HG02885 (cell line): ENCODE results near the gene ZCWPW1.
"Not testable (repeated sequence)": the region's sequence is repeated elsewhere in the genome, so short reads cannot be mapped to it uniquely, and the experiment has no call there.

Experiments used
- ATAC-seq: cut with Tn5 transposase; IDR thresholded peaks from one replicate; pipeline ENCODE4 v1.9.1; 2021; ENCODE audit warnings: mild to moderate bottlenecking; ENCODE audit not compliant: unreplicated experiment, poor library complexity

Gene ZCWPW1

DNA sequence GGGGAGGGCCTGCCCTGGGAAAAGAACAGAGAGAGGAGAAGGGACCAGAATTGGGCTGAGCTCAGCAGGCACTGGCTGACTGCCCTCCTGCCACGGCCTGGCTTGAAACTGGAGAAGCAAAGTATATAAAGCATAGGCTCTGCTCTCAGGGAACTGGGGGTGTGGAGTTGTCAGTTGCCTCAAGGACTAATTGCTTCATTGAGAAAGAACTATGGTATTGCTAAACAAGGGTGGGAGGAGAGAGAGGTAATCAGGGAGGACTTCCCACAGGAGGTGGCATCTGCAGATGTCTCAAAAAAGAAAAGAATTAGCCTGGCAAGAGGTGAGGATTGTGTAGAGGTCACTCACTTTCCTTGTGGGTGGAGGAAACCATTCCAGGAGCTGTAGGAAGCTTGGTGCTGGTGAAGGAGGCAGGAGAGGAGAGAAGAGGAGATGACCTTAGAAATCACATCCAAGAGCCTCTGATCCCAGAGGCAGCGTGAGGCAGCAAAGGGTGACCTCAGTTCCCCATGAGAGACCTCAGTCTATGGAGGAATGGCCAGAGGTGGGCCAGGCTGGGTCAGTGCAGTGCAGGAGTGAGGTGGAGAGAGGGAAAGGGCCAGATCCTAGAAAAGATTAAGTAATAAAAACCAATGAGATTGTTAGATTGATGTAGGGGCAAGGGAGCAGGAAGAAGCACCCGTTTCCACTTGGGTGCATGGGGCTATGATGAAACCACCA is 68.2 kb downstream of the ZCWPW1 start:
- ATAC-seq: no peak

DNA sequence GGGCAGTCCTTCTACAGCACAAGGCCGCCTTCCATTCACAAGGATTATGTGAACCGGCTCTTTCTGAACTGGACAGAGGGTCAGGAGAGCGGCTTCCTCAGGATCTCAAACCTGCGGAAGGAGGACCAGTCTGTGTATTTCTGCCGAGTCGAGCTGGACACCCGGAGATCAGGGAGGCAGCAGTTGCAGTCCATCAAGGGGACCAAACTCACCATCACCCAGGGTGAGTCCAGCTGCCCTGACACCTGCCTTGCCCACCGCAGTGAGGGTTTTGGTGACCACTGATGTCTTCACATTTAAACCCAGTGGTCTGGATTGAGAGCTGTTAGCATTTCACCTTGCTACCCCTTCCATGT is 69.7 kb downstream of the ZCWPW1 start:
- no peak for ATAC-seq

DNA sequence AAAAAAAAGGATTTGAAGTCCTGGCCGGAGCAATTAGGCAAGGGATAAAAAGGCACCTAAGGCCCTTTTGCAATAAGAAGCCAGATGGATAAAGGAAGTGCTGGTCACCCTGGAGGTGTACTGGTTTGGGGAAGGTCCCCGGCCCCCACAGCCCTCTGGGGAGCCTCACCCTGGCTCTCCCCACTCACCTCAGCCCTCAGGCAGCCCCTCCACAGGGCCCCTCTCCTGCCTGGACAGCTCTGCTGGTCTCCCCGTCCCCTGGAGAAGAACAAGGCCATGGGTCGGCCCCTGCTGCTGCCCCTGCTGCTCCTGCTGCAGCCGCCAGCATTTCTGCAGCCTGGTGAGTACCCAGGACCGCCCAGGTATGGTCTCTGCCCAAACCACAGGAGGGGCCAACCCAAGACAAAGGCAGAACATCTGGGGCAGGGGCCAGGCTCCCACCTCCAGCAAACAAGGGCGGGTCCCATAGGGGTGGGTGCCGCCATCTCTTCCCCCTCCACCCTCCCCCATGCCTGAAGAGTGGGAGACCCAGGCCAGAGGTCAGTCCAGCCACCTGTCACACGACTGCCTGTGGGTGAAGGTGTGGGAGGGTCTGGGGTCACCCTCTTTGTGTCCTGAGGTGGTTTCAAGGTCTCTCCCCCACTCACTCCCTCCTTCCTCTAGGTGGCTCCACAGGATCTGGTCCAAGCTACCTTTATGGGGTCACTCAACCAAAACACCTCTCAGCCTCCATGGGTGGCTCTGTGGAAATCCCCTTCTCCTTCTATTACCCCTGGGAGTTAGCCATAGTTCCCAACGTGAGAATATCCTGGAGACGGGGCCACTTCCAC is 70.3 kb downstream of the ZCWPW1 start, which contains the start of gene PILRB:
Gene PILRB (plus strand): TSS at position 91 of the 830 bp plus-strand sequence. CDS start 186 bp downstream, at position 277.
- ATAC-seq: no peak

DNA sequence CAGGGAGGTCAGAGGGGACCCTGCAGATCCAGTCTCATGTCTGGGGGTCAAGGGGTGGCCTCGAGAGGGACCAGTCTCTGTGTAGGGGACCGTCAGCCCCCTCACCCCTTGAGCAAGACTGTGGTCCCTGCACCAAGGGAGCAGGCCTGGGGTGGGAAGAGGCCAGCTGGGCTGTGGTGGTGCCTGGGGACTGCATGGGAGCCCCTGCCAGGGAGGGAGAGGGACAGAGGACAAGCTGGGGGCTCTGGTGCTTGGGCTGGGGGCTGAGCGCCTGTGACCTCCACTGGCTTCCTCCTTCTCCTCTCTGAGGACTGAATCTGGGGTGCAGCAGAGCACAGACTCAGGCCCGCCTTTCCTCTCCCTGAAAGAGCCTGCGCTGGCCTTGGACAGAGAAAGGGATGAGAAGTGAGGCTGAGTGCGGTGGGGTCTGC is 71.4 kb downstream of the ZCWPW1 start:
- ATAC-seq: no peak

DNA sequence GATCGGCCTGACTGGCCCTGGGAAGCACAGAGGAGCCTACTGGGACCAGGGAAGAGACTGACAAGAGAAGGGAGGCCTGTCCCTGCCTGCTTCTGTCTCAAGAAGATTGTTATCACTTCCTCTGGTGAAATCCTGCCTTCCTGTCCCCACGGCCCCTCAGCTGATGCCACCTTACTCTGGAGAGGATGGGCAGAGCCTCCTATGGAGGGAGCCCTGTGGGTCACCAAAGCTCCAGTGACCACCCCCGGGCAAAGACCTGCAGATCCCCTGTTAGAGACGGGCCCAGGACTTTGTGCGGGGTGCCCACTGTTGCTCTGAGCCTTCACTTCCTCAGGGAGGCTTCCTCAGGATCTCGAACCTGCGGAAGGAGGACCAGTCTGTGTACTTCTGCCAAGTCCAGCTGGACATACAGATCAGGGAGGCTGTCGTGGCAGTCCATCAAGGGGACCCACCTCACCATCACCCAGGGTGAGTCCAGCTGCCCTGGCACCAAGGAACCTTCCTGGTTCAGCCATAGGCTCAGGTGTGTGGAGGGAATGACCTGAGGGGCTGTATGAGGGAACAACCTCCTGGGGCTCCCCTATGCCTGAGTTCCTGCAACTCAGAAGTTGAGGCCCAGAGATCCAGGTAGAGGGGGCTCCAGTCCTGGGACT is 72.0 kb downstream of the ZCWPW1 start:
- ATAC-seq: no peak

DNA sequence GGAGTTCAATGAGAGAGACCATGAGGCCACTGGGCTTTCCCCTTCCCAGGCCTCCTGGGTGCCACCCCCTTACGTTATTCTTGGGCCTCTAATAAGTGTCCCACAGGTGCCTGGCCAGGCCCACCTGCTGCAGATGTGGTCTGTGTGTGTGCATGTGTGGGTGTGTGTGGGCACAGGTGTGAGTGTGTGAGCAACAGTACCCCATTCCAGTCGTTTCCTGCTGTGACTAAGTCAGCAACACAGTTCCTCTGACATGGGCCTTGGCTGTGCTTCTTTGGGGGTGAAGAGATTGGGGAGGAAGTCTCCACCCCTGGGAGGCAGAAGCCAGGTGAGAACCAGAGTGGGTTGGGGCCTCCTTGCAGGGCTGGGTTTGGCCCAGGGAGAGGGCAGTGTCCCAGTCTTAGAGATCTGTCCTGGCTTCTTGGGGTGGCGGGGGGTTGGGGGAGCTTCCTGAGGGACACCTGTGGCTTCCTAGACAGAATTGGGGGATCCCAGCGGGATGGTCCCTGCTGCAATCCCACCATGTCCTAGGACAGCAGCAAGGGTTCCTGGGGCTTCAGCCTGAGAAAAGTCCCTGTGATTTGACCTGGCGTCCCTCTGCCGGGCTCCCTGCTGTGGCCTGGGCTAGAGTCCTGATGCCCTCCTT is 74.7 kb downstream of the ZCWPW1 start:
- no peak for ATAC-seq

DNA sequence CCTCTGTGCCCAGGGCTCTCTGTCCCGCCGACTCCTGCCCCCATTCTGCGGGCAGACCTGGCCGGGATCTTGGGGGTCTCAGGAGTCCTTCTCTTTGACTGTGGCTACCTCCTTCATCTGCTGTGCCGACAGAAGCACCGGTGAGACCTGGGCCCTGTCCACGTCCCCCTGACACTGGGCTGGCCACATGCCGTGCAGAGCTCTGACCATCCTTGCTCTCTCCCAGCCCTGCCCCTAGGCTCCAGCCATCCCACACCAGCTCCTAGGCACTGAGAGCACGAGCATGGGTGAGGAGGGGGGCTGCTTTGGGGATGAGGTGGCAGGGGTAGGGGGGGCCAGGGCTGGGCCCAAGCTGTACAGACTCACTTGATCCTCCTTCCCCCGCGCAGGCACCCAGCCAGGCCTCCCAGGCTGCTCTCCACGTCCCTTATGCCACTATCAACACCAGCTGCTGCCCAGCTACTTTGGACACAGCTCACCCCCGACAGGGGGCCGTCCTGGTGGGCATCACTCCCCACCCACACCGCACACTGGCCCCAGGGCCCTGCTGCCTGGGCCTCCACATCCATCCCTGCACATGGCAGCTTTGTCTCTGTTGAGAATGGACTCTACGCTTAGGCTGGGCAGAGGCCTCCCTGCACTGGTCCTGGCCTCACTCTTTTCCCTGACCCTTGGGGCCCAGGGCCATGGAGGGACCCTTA is 75.4 kb downstream of the ZCWPW1 start:
- no peak for ATAC-seq

DNA sequence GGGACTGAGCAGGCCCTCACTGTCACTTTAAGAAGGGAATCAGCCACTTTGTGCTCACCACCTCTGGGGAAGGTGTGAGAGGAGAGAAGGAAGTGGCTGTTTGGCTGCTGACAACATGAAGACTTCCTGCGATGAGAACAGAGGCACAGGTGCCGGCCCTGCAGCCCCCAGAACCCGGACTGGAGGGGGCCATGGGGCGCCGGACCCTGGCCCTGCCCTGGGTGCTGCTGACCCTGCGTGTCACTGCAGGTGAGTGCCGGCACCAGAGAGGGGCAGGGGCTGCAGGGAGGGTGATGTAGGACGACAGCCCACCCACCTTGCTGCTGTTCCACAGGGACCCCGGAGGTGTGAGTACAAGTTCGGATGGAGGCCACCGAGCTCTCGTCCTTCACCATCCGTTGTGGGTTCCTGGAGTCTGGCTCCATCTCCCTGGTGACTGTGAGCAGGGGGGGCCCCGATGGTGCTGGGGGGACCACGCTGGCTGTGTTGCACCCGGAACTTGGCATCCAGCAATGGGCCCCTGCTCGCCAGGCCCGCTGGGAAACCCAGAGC is 76.2 kb downstream of the ZCWPW1 start:
- not testable (repeated sequence) for ATAC-seq

DNA sequence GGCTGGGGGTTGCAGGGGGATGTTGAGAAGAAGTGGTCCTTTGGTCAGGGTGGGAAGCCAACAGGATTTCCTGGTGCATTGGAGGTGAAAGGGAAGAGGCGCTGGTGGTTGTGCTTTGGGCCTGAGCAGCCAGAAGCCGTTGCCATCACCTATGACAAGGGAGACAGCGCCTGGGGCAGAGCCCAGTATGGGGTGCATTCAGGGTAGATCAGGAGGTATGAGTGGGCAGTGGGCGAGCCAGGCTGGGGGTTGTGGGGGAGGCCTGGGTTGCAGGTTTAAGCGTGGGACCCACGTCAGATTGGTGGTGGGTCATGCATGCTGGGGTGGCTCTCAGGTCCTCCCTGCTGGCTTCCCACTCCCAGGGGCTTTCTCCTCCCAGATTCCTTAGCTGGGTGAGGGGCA is 76.8 kb downstream of the ZCWPW1 start:
- ATAC-seq: no peak
